Keratinocyte (primary cell): ENCODE results near the gene NASP. TPM values are rescaled to one million over a fixed set of nuclear protein-coding genes. Genes with fewer than 3 reads are reported as not detected.

Experiments used
- DNase-seq: peaks from one replicate; pipeline ENCODE4 v3.0.0-alpha.2; 2011; ENCODE audit warnings: low read depth, missing footprints, low spot score
- FAIRE-seq: peaks from 2 replicates; lab custom pipeline; 2011; peaks lifted over from hg19 to GRCh38; lab: Jason Lieb, UNC
- H2AFZ ChIP-seq: 2 replicates; pipeline ENCODE4 v1.6.0; 2012; ENCODE audit warnings: low read length, control low read depth, inconsistent platforms; ENCODE audit not compliant: control insufficient read depth
- H3K27ac ChIP-seq: 2 replicates; pipeline ENCODE4 v1.5.1; 2011; ENCODE audit warnings: low read length; ENCODE audit not compliant: control insufficient read depth, insufficient read depth
- H3K27me3 ChIP-seq: 3 replicates; pipeline ENCODE4 v1.6.0; 2011; ENCODE audit warnings: low read length; ENCODE audit not compliant: control insufficient read depth, insufficient read depth; ENCODE audit errors: extremely low read depth
- H3K36me3 ChIP-seq, 2 experiments: 2 replicates in 1 of 2; 3 replicates in 1 of 2; pipeline ENCODE4 v1.5.1; 2011; ENCODE audit warnings: low read length in 2 of 2, mild to moderate bottlenecking in 1 of 2; ENCODE audit not compliant: control insufficient read depth in 2 of 2, insufficient read depth in 2 of 2; ENCODE audit errors: extremely low read depth in 1 of 2
- H3K4me1 ChIP-seq: 3 replicates; pipeline ENCODE4 v1.5.1; 2011; ENCODE audit warnings: low read length; ENCODE audit not compliant: control insufficient read depth, insufficient read depth; ENCODE audit errors: extremely low read depth
- H3K4me2 ChIP-seq: 3 replicates; pipeline ENCODE4 v1.6.0; 2011; ENCODE audit warnings: low read depth, low read length; ENCODE audit not compliant: control insufficient read depth, insufficient read depth; ENCODE audit errors: extremely low read depth
- H3K4me3 ChIP-seq, 3 experiments: fragments of 200-600 bp in 1 of 3; sonication (generic) in 1 of 3; 2 replicates in 2 of 3; 3 replicates in 1 of 3; pipeline ENCODE4 v1.5.1; 2011 to 2016; ENCODE audit warnings: low read length in 3 of 3, mild to moderate bottlenecking in 3 of 3, control low read depth in 2 of 3, inconsistent platforms in 1 of 3, low read depth in 1 of 3, mixed read lengths in 1 of 3, mixed run types in 1 of 3, moderate library complexity in 1 of 3; ENCODE audit not compliant: control insufficient read depth in 2 of 3, insufficient read depth in 2 of 3; ENCODE audit errors: extremely low read depth in 1 of 3
- H3K79me2 ChIP-seq: 2 replicates; pipeline ENCODE4 v1.6.0; 2012; ENCODE audit warnings: low read length; ENCODE audit not compliant: control insufficient read depth, insufficient read depth
- H3K9ac ChIP-seq: 3 replicates; pipeline ENCODE4 v1.6.0; 2011; ENCODE audit warnings: low read length; ENCODE audit not compliant: control insufficient read depth, insufficient read depth; ENCODE audit errors: extremely low read depth
- H3K9me1 ChIP-seq: 3 replicates; pipeline ENCODE4 v1.6.0; 2011; ENCODE audit warnings: low read length; ENCODE audit not compliant: control insufficient read depth, insufficient read depth; ENCODE audit errors: extremely low read depth
- H3K9me3 ChIP-seq: 2 replicates; pipeline ENCODE4 v1.5.1; 2012; ENCODE audit warnings: low read depth, low read length; ENCODE audit not compliant: control insufficient read depth
- H4K20me1 ChIP-seq: 3 replicates; pipeline ENCODE4 v1.6.0; 2011; ENCODE audit warnings: low read length; ENCODE audit not compliant: control insufficient read depth, insufficient read depth; ENCODE audit errors: extremely low read depth
- EZH2 ChIP-seq: IDR thresholded peaks from one replicate; pipeline ENCODE4 v1.6.1; 2012; ENCODE audit warnings: inconsistent platforms, mild to moderate bottlenecking, low read length, moderate library complexity
- dilution Hi-C: fragments of 300-500 bp; cut with MboI; formaldehyde crosslinking; loops from one replicate; pipeline ENCODE4 v1.7.0; 2020; ENCODE audit warnings: low sequenced_read_pairs; ENCODE audit not compliant: extremely low pct_ligation_motif_present
- polyA plus RNA-seq, 5 experiments: library from polyadenylated mRNA; depleted of rRNA in 3 of 5; stranded (reverse) in 3 of 5; stranded (forward) in 1 of 5; unstranded in 1 of 5; fragments of >200 nt; gene quantifications; 1 replicate in 1 of 5; 2 replicates in 3 of 5; 3 replicates in 1 of 5; pipeline versions ENCODE4 v1.2.1 to v1.2.3, GENCODE V29; 2011 to 2012; ENCODE audit warnings: missing spikeins in 2 of 5, low read depth in 1 of 5, low replicate concordance in 1 of 5
- TF ChIP-seq, protein P1 (sequence below), 3 experiments: IDR thresholded peaks in 1 of 3; conservative IDR thresholded peaks in 1 of 3; optimal IDR thresholded peaks in 1 of 3; 2 replicates in 2 of 3; 3 replicates in 1 of 3; pipeline versions ENCODE3 to v1.5.1; 2011; ENCODE audit warnings: low read length in 3 of 3, mild to moderate bottlenecking in 3 of 3, moderate library complexity in 2 of 3, control low read depth in 1 of 3, inconsistent platforms in 1 of 3; ENCODE audit not compliant: insufficient read depth in 2 of 3; ENCODE audit errors: extremely low read depth in 1 of 3

Gene NASP
- polyA plus RNA-seq, 1 donor (not counting 4 experiments of a cell fraction or from before 2014, with no cell fraction given): 61.7 TPM

DNA sequence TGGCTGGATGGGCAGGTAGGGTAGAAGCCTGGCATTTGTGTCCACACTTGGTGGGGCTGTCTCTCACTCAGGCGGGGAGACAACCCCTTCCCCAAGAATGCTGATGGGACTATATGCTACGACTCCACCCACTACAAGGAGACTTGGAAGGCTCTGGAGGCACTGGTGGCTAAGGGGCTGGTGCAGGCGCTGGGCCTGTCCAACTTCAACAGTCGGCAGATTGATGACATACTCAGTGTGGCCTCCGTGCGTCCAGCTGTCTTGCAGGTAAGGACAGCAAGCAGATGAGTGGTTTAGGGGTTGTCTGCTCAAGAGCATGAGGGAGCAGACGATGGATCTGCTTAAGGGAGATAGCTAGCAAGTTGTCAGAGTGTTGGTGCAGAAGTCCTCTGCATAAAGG, 15.9 kb upstream of the NASP start:
- no peaks in the 10 kb centered on the region for H4K20me1 ChIP-seq
- TF ChIP-seq, protein P1, sequence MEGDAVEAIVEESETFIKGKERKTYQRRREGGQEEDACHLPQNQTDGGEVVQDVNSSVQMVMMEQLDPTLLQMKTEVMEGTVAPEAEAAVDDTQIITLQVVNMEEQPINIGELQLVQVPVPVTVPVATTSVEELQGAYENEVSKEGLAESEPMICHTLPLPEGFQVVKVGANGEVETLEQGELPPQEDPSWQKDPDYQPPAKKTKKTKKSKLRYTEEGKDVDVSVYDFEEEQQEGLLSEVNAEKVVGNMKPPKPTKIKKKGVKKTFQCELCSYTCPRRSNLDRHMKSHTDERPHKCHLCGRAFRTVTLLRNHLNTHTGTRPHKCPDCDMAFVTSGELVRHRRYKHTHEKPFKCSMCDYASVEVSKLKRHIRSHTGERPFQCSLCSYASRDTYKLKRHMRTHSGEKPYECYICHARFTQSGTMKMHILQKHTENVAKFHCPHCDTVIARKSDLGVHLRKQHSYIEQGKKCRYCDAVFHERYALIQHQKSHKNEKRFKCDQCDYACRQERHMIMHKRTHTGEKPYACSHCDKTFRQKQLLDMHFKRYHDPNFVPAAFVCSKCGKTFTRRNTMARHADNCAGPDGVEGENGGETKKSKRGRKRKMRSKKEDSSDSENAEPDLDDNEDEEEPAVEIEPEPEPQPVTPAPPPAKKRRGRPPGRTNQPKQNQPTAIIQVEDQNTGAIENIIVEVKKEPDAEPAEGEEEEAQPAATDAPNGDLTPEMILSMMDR (optimal IDR thresholded peaks at IDR 0.05 in 1 of 3, IDR thresholded peaks at IDR 0.05 in 1 of 3, conservative IDR thresholded peaks at IDR 0.05 in 1 of 3; ENCODE audit: extremely low read depth in 1 of 3, insufficient read depth in 2 of 3, low read length in 3 of 3): no peak
- TF ChIP-seq EZH2: no peak
- no peaks in the 10 kb centered on the region for H3K9me3 ChIP-seq
- H3K27ac ChIP-seq: no peak overlapping the region
- H2AFZ ChIP-seq: no peak overlapping the region
- no peak overlapping the region for H3K4me2 ChIP-seq
- dilution Hi-C loops: no loop called here
- H3K9me1 ChIP-seq: no peaks in the 10 kb centered on the region
- H3K9ac ChIP-seq: no peak overlapping the region
- H3K36me3 ChIP-seq: peaks cover 30 to 39% of the 10 kb centered on the region in 2 experiments
- FAIRE-seq (no peak), DNase-seq (no peak)
- H3K27me3 ChIP-seq: no peaks in the 10 kb centered on the region
- H3K79me2 ChIP-seq: no peaks in the 10 kb centered on the region
- H3K4me3 ChIP-seq: no peak overlapping the region
- H3K4me1 ChIP-seq: no peaks in the 10 kb centered on the region

DNA sequence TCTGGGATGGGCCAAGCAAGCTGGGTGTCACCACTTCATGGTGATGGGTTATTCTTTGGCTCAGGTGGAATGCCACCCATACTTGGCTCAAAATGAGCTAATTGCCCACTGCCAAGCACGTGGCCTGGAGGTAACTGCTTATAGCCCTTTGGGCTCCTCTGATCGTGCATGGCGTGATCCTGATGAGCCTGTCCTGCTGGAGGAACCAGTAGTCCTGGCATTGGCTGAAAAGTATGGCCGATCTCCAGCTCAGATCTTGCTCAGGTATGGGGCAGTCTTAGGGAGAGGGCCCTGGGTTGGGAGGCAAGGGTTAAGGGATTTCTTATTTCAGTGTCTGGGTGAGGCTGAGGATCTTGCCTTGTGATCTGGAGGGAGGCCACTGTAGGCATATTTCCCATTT, 15.4 kb upstream of the NASP start:
- Histone ChIP-seq H3K9ac (no peak overlapping the region), H3K4me3 (no peak overlapping the region), H3K4me2 (no peak overlapping the region), H2AFZ (no peak overlapping the region), H4K20me1 (no peaks in the 10 kb centered on the region), H3K4me1 (no peaks in the 10 kb centered on the region), H3K9me3 (no peaks in the 10 kb centered on the region), H3K36me3 (peaks cover 30 to 39% of the 10 kb centered on the region in 2 experiments), H3K79me2 (no peaks in the 10 kb centered on the region), H3K9me1 (no peaks in the 10 kb centered on the region), H3K27ac (no peak overlapping the region), H3K27me3 (no peaks in the 10 kb centered on the region)
- FAIRE-seq (no peak), DNase-seq (no peak)
- dilution Hi-C loops: no loop called here
- TF ChIP-seq, protein P1 (optimal IDR thresholded peaks at IDR 0.05 in 1 of 3, IDR thresholded peaks at IDR 0.05 in 1 of 3, conservative IDR thresholded peaks at IDR 0.05 in 1 of 3; ENCODE audit: extremely low read depth in 1 of 3, insufficient read depth in 2 of 3, low read length in 3 of 3): no peak
- TF ChIP-seq EZH2: no peak
